Measurements from ENCODE around the gene TRIM41.
A peak's percentile ranks its signal among the peaks of the same experiment; 100 is the strongest.

Gene TRIM41

DNA sequence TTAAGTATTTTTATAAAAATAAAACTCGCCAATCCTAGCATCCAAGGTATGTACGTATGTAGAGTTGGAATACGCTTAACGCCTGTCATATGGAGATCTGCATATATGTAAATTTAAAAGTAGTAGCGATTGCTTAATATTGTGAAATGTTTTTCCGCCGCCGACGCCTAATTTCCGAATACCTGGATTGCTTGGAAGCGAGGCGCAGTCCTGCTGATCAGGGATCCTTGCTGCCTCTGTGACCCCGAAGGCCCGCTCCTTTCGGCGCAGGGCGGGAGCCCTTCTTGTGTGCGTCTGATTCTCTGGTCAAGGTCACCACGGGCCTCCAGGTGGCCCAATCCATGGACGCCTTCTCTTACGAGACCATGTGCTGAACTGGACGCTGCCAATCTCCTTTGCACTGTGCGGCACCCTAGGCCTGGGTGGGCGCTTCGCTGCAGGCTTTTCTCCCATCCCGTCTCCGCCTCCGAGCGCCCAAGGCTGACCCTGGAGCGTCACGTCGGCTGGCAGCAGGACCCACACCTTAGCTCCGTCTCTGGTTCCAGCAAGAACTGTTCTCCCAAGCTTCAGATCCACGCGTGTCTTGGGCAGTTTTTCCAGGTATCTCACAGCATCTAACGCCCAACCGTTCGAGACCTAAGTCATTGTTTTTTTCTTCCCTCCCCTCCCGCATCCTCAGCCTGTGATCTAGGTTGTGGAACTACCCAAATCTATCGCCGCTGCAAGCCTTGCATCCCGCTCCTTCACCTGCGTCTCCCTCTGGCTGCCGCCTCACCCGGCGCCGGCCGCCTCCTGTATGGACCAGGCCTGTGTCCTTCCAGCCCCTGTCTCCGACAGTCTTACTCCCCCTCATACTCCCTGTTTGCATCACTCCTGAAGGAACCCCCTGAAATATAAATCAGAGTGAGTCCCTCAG, 3.6 kb upstream of the TRIM41 start:
- DNase-seq (ENCODE audit: low read depth in 2 of 2): no peak
- no peak overlapping the region for H3K4me3 ChIP-seq (replicated peaks in 1 of 2; ENCODE audit: low read depth in 2 of 2, low read length in 2 of 2)
- TF ChIP-seq, protein P1, sequence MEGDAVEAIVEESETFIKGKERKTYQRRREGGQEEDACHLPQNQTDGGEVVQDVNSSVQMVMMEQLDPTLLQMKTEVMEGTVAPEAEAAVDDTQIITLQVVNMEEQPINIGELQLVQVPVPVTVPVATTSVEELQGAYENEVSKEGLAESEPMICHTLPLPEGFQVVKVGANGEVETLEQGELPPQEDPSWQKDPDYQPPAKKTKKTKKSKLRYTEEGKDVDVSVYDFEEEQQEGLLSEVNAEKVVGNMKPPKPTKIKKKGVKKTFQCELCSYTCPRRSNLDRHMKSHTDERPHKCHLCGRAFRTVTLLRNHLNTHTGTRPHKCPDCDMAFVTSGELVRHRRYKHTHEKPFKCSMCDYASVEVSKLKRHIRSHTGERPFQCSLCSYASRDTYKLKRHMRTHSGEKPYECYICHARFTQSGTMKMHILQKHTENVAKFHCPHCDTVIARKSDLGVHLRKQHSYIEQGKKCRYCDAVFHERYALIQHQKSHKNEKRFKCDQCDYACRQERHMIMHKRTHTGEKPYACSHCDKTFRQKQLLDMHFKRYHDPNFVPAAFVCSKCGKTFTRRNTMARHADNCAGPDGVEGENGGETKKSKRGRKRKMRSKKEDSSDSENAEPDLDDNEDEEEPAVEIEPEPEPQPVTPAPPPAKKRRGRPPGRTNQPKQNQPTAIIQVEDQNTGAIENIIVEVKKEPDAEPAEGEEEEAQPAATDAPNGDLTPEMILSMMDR (IDR thresholded peaks at IDR 0.05; ENCODE audit: low read depth, low read length): no peak

GRCh38 chr5:181220178-181220515, 2.9 kb upstream of the TRIM41 start:
- no peak overlapping the region for H3K4me3 ChIP-seq (replicated peaks in 1 of 2; ENCODE audit: low read depth in 2 of 2, low read length in 2 of 2)
- DNase-seq (ENCODE audit: low read depth in 2 of 2): no peak
- TF ChIP-seq, protein P1 (IDR thresholded peaks at IDR 0.05; ENCODE audit: low read depth, low read length): no peak

GRCh38 chr5:181221105-181221791, 1.8 kb upstream of the TRIM41 start:
- no peak for DNase-seq (ENCODE audit: low read depth in 2 of 2)
- TF ChIP-seq, protein P1 (IDR thresholded peaks at IDR 0.05; ENCODE audit: low read depth, low read length): no peak
- H3K4me3 ChIP-seq (replicated peaks in 1 of 2; ENCODE audit: low read depth in 2 of 2, low read length in 2 of 2): peak overlapping the region in 1 of 2 donors; percentile 27

- TF ChIP-seq, protein P1 (IDR thresholded peaks at IDR 0.05; ENCODE audit: low read depth, low read length): no peak
- peak; percentile 94 to 99 for DNase-seq (ENCODE audit: low read depth in 2 of 2)
- peak overlapping the region; percentile 89 to 90 for H3K4me3 ChIP-seq (replicated peaks in 1 of 2; ENCODE audit: low read depth in 2 of 2, low read length in 2 of 2)
Measured at GRCh38 chr5:181221792-181222629, 1.1 kb upstream of the TRIM41 start.

GRCh38 chr5:181222630-181223057, 437 bp upstream of the TRIM41 start:
- TF ChIP-seq, protein P1 (IDR thresholded peaks at IDR 0.05; ENCODE audit: low read depth, low read length): no peak
- no peak for DNase-seq (ENCODE audit: low read depth in 2 of 2)
- peak overlapping the region; percentile 89 to 90 for H3K4me3 ChIP-seq (replicated peaks in 1 of 2; ENCODE audit: low read depth in 2 of 2, low read length in 2 of 2)

GRCh38 chr5:181223729-181224389, 778 bp downstream of the TRIM41 start:
- TF ChIP-seq, protein P1 (IDR thresholded peaks at IDR 0.05; ENCODE audit: low read depth, low read length): no peak
- DNase-seq (ENCODE audit: low read depth in 2 of 2): peak; percentile 41 to 57
- peak overlapping the region; percentile 89 to 90 for H3K4me3 ChIP-seq (replicated peaks in 1 of 2; ENCODE audit: low read depth in 2 of 2, low read length in 2 of 2)

Data from cardiac fibroblast (primary cell).